Sigmoid colon (tissue), 7 donors: ENCODE measurements around the gene TOLLIP. TPM values are rescaled to one million over a fixed set of nuclear protein-coding genes. Genes with fewer than 3 reads are reported as not detected.
A peak's percentile ranks its signal among the peaks of the same experiment; 100 is the strongest.

Experiments used
- DNase-seq: peaks from one replicate; pipeline ENCODE4 v3.0.0-alpha.2; 2019
- H3K27ac ChIP-seq, 4 donors: fragments of 200-600 bp; sonication (generic); one replicate each; pipeline ENCODE4 v1.5.1; 2016 to 2019; ENCODE audit warnings: mild to moderate bottlenecking in 1 of 4
- H3K27me3 ChIP-seq, 3 donors: fragments of 200-600 bp; sonication (generic); one replicate each; pipeline ENCODE4 v1.5.1; 2019; ENCODE audit warnings: mild to moderate bottlenecking in 1 of 3
- H3K36me3 ChIP-seq, 4 donors: fragments of 200-600 bp; sonication (generic); one replicate each; pipeline ENCODE4 v1.5.1; 2016 to 2019
- H3K4me1 ChIP-seq, 4 donors: fragments of 200-600 bp; sonication (generic); one replicate each; pipeline ENCODE4 v1.5.1; 2017 to 2019
- H3K4me3 ChIP-seq, 4 donors: fragments of 200-600 bp; sonication (generic); one replicate each; pipeline ENCODE4 v1.5.1; 2017 to 2019; ENCODE audit warnings: mild to moderate bottlenecking in 2 of 4, moderate library complexity in 1 of 4
- H3K9me3 ChIP-seq, 4 donors: fragments of 200-600 bp in 3 of 4; sonication (generic) in 3 of 4; one replicate each; pipeline versions ENCODE4 v1.5.1 to v1.6.1; 2013 to 2019
- EP300 ChIP-seq, 4 donors: sonication (generic); formaldehyde crosslinking; IDR thresholded peaks; one replicate each; pipeline ENCODE4 v1.6.1; 2017; ENCODE audit warnings: antibody characterized with exemption in 4 of 4
- POLR2A ChIP-seq, 2 donors: fragments of 450-650 bp; IDR thresholded peaks; one replicate each; pipeline ENCODE4 v1.6.1; 2016; ENCODE audit warnings: antibody characterized with exemption in 2 of 2, mild to moderate bottlenecking in 2 of 2, moderate library complexity in 2 of 2
- POLR2AphosphoS5 ChIP-seq, 4 donors: sonication (generic); formaldehyde crosslinking; IDR thresholded peaks; one replicate each; pipeline ENCODE4 v1.6.1; 2017; ENCODE audit warnings: antibody characterized with exemption in 4 of 4
- WGBS, 2 donors: extraction: QIAGEN DNeasy Blood & Tissue Kit; methylation state at CpG; one replicate each; pipeline ENCODE4 v1.1.7; 2013; 5-methylcytosine and 5-hydroxymethylcytosine counted together
- intact Hi-C: fragments of 100-400 bp; cut with DNase I; formaldehyde crosslinking; loops from one replicate; pipeline ENCODE4 v1.15.1; 2023
- polyA plus RNA-seq, 3 donors: library from polyadenylated mRNA; stranded (reverse); fragments of 200-250 nt; gene quantifications; one replicate each; pipeline ENCODE4 v1.2.3, GENCODE V29; 2013
- total RNA-seq, 4 donors: library from RNA; depleted of rRNA; stranded (reverse); fragments of >200 nt; gene quantifications; one replicate each; pipeline ENCODE4 v1.1.0, GENCODE V29; 2016
- TF ChIP-seq, protein P1 (sequence below), 4 experiments: fragments of 450-650 bp in 3 of 4; fragments of 200-600 bp in 1 of 4; IDR thresholded peaks; one replicate each; pipeline ENCODE4 v1.5.1; 2016 to 2019; ENCODE audit warnings: antibody characterized with exemption in 4 of 4, mild to moderate bottlenecking in 3 of 4, moderate library complexity in 2 of 4
- donor health status: healthy with polysubstance abuse.
- donor health status: Bipolar disorder and iron deficiency.
- donor health status: healthy.

The TOLLIP gene
- total and polyA plus RNA-seq, 7 donors, result 25.0 to 41.2 (median 36.9) TPM

DNA sequence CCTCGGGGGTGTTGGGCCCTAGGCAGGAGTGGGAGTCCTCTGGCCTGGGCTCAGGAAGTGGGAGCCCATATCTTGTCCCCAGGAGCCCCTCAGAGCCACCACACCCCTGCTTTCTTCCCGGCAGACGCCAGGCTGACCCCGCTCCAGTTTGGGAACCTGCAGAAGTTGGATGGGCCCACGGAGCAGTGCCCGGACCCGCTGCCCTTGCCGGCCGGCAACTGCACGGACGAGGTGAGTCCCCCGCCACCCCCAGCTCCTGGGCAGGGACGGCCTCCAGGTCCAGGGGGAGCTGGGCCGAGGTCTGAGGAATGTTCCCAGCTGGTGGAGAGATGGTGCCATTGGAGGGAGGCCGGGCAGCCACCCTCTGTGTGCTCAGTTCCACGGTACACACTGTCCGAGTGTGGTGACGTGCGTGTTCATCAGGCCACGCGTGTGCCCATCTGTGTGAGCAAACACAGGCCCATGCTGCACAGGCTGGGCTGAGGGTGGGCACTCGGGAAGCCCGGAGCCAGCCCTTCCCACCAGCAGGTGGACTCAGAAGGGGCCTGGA, 81.8 kb downstream of the TOLLIP start:
- H3K27me3 ChIP-seq, result peaks cover 0 to 83% (median 57%) of the 10 kb centered on the region in 3 donors
- intact Hi-C loops, result no loop called here
- 85 to 87% methylated on average over 23 of the region's 23 CpGs for WGBS, 2 donors

DNA sequence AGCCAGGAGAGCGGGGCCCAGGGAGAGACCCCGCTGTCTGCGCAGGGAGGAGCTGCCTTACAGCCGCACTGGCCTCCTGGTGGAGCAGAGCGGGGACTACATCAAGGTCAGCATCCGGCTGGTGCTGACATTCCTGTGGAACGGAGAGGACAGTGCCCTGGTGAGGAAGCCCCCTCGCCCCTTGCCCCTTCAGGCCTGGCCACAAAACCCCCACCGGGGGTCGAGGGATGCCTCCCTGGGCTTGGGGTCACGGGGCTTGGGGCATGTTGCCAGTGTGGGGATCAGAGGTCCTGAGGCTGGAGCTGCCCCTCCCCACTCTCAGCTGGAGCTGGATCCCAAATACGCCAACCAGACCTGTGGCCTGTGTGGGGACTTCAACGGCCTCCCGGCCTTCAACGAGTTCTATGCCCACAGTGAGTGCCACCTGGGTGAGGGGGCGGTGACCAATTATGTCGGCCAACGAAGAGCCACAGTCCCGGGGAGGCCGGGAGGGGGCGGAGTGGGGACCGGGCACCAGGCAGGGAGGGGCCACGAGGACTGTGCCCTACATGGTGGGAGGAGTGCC, 82.4 kb downstream of the TOLLIP start:
- Histone ChIP-seq H3K4me1 (no peaks in the 10 kb centered on the region), H3K27me3 (peaks cover 0 to 88% (median 63%) of the 10 kb centered on the region in 3 donors), H3K36me3 (no peaks in the 10 kb centered on the region), H3K27ac (no peak overlapping the region), H3K4me3 (no peak overlapping the region), H3K9me3 (no peaks in the 10 kb centered on the region)
- DNase-seq, result peak; percentile 61
- intact Hi-C loops, result no loop called here
- no peak for TF ChIP-seq POLR2A (IDR thresholded peaks at IDR 0.05)
- 63 to 73% methylated on average over 23 of the region's 23 CpGs for WGBS, 2 donors

More for the DNA sequence above, 81.8 kb downstream of the TOLLIP start:
- Histone ChIP-seq H3K9me3 (no peaks in the 10 kb centered on the region), H3K27ac (no peak overlapping the region), H3K4me3 (no peak overlapping the region), H3K36me3 (no peaks in the 10 kb centered on the region), H3K4me1 (no peaks in the 10 kb centered on the region)
- DNase-seq, result peak; percentile 59
- TF ChIP-seq POLR2A (IDR thresholded peaks at IDR 0.05) (no peak), POLR2AphosphoS5 (IDR thresholded peaks at IDR 0.05) (no peak), EP300 (IDR thresholded peaks at IDR 0.05) (no peak)
- TF ChIP-seq, protein P1, sequence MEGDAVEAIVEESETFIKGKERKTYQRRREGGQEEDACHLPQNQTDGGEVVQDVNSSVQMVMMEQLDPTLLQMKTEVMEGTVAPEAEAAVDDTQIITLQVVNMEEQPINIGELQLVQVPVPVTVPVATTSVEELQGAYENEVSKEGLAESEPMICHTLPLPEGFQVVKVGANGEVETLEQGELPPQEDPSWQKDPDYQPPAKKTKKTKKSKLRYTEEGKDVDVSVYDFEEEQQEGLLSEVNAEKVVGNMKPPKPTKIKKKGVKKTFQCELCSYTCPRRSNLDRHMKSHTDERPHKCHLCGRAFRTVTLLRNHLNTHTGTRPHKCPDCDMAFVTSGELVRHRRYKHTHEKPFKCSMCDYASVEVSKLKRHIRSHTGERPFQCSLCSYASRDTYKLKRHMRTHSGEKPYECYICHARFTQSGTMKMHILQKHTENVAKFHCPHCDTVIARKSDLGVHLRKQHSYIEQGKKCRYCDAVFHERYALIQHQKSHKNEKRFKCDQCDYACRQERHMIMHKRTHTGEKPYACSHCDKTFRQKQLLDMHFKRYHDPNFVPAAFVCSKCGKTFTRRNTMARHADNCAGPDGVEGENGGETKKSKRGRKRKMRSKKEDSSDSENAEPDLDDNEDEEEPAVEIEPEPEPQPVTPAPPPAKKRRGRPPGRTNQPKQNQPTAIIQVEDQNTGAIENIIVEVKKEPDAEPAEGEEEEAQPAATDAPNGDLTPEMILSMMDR (IDR thresholded peaks at IDR 0.05), result no peak

DNA sequence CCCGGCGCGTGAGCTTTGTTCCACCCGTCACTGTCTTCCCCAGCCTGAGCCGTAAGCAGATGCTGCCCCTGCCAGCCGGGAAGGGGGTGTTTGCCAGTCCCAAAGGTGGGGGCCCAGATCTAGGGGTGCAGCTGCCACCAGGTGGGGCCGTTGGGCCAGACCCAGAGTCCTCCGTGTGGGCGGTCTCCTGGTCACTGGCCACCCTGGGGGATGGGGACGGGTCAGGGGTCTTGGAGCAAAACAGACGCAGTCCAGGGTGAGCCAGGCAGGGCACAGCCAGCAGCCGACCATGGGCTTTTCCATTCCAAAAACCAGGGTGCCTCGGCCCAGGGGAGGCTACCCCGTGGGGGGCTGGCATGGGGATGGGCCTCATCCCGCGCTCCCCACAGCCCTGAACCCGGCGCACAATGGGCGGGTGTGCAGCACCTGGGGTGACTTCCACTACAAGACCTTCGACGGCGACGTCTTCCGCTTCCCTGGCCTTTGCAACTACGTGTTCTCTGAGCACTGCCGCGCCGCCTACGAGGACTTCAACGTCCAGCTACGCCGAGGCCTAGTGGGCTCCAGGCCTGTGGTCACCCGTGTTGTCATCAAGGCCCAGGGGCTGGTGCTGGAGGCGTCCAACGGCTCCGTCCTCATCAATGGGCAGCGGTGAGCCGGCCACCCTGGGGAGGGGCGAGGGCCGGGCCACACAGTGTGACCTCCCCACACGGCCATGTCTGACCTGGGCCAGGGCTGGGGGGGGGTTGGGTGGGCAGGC, 83.0 kb downstream of the TOLLIP start:
- Histone ChIP-seq H3K36me3 (no peaks in the 10 kb centered on the region), H3K9me3 (no peaks in the 10 kb centered on the region), H3K27ac (no peak overlapping the region), H3K4me1 (no peaks in the 10 kb centered on the region), H3K4me3 (no peak overlapping the region), H3K27me3 (peaks cover 0 to 95% (median 70%) of the 10 kb centered on the region in 3 donors)
- intact Hi-C loops, result no loop called here
- no peak for TF ChIP-seq POLR2AphosphoS5 (IDR thresholded peaks at IDR 0.05)
- no peak for TF ChIP-seq POLR2A (IDR thresholded peaks at IDR 0.05)
- TF ChIP-seq EP300 (IDR thresholded peaks at IDR 0.05), result no peak
- TF ChIP-seq, protein P1 (IDR thresholded peaks at IDR 0.05), result no peak
- 82 to 86% methylated on average over 41 of the region's 41 CpGs for WGBS, 2 donors
- peak; percentile 64 for DNase-seq

DNA sequence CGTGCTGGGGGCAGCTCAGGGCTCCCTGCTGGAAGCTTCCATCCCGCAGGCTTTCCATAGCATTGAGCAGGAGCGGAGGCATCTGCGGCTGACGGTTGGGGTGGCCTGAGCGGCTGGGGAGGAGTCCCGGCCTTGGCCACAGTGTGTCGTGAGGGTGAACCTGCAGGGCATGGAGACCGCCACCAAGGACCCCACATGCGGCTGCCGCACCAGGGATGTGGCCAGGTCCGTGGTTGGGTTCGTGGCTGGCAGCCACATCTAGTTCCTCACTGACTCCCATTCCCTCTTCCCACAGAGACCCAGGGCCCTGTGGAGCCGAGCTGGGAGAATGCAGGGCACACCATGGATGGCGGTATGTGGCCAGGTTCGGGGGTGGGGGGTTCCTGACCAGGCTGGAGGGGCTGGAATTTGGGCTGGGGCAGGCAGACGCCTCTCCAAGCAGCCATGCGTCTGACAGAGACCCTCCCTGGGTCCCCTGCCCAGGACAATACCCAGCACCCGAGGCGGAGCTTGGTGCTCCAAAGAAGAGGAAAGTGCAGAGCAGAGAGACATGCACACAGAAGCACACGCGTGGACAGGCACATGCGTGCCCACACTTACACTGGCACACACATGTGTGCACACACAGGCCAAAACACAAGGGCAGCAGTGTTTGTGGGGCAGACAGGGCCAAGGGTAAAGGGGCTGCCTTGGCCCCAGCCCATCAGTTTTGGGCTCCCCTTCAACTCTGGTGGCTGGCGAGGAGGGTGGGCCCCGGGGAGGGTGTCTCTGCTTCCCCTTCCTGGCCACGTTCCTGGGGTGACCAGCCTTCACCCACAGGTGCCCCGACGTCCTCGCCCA, 83.8 kb downstream of the TOLLIP start:
- peaks cover 2 to 99% (median 75%) of the 10 kb centered on the region in 3 donors for H3K27me3 ChIP-seq
- WGBS, 2 donors, result 83 to 85% methylated on average over 29 of the region's 29 CpGs
- intact Hi-C loops, result no loop called here
- H3K4me1 ChIP-seq, result no peaks in the 10 kb centered on the region
- no peak for TF ChIP-seq EP300 (IDR thresholded peaks at IDR 0.05)
- TF ChIP-seq POLR2AphosphoS5 (IDR thresholded peaks at IDR 0.05), result no peak
- no peak for TF ChIP-seq POLR2A (IDR thresholded peaks at IDR 0.05)
- TF ChIP-seq, protein P1 (IDR thresholded peaks at IDR 0.05), result no peak
- no peaks in the 10 kb centered on the region for H3K36me3 ChIP-seq
- no peaks in the 10 kb centered on the region for H3K9me3 ChIP-seq
- no peak overlapping the region for H3K4me3 ChIP-seq
- H3K27ac ChIP-seq, result no peak overlapping the region
- DNase-seq, result peak; percentile 44
